ENCODE measurements around the gene STARD6.

STARD6 gene

DNA sequence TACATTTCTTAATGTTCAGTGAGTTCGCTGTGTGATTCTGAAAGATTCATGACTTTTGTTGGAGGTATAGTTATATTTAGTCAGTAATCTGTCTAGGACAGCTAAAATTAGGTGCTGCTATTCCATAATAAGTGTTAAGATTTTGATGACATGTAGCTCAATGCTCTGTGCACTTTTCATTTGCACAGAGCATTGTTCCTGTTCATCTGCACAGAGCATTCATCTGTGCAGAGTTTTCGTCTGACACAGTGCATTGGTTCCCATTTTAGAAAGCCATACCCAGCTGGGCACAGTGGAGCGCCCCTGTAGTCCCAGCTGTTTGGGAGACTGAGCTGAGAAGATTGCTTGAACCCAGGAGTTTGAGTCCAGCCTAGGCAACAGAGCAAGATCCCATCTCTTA, 79.8 kb downstream of the STARD6 start:
- no peak for DNase-seq (ENCODE audit: low read depth)
- in situ Hi-C loops (cut with HindIII; ENCODE audit: low sequenced_read_pairs) = no loop called here
- TF ChIP-seq CTCF (IDR thresholded peaks at IDR 0.05; ENCODE audit: low read depth, low read length, missing control alignments) = no peak
- H3K4me3 ChIP-seq (ENCODE audit: low read depth, low read length) = no peak overlapping the region

Measured in astrocyte of the cerebellum (primary cell).